ENCODE results near the gene ZMYM4. TPM values are rescaled to one million over a fixed set of nuclear protein-coding genes. Genes with fewer than 3 reads are reported as not detected.

The ZMYM4 gene
- total and polyA plus RNA-seq, 4 donors, result 9.0 to 63.8 (median 21.7) TPM

- H3K4me1 ChIP-seq (ENCODE audit: control insufficient read depth in 5 of 5, insufficient read depth in 5 of 5, low read length in 5 of 5), result peaks cover 0 to 4% (median 0%) of the 10 kb centered on the region in 5 donors
- peaks cover 10 to 21% (median 17%) of the 10 kb centered on the region in 4 donors for H3K36me3 ChIP-seq (ENCODE audit: control insufficient read depth in 4 of 4, insufficient read depth in 4 of 4, low read length in 4 of 4)
- WGBS, 2 donors, result 95 to 96% methylated on average over 4 of the region's 4 CpGs
- no peak for ATAC-seq (ENCODE audit: insufficient read depth, low FRiP score)
- no peak for DNase-seq
- no peaks in the 10 kb centered on the region for H3K27me3 ChIP-seq (ENCODE audit: control insufficient read depth in 3 of 3, insufficient read depth in 3 of 3, low read length in 2 of 3)
- no peak overlapping the region for H3K4me3 ChIP-seq
- no peaks in the 10 kb centered on the region for H3K9me3 ChIP-seq (ENCODE audit: control insufficient read depth in 4 of 4, insufficient read depth in 3 of 4, low read length in 3 of 4)
- no peak for TF ChIP-seq CTCF (IDR thresholded peaks at IDR 0.05; ENCODE audit: control extremely low read depth, extremely low read depth)
- H3K9ac ChIP-seq (ENCODE audit: insufficient read depth in 1 of 2, low read length in 2 of 2), result no peak overlapping the region
- no peak overlapping the region for H3K27ac ChIP-seq (ENCODE audit: low read depth in 1 of 2, low read length in 1 of 2)
Observed at GRCh38 chr1:35470977-35471613, 202.6 kb downstream of the ZMYM4 start.

Small RNAs within 50 kb of the gene (small RNA-seq; reads per million reads assigned to genes)
- not detected for gene RF00091 (ENCODE audit: low replicate concordance)

Other genes starting within 250 kb of the ZMYM4 start
- 10 to 100 TPM; 20.1 to 35.1 TPM for gene ZMYM6, start 236.8 kb upstream of the ZMYM4 start, total RNA-seq
- 10 to 100 TPM in 1 of 2 donors, 1 to 10 TPM in 1; 6.5 to 14.6 TPM for gene ZMYM6, start 236.8 kb upstream of the ZMYM4 start, polyA plus RNA-seq
- 10 to 100 TPM; 12.5 to 31.6 TPM for gene ZMYM1, start 189.3 kb upstream of the ZMYM4 start, total RNA-seq
- gene ZMYM1, start 189.3 kb upstream of the ZMYM4 start, polyA plus RNA-seq, result 1 to 10 TPM; 2.6 to 4.5 TPM
- gene SFPQ, start 75.6 kb upstream of the ZMYM4 start, total RNA-seq, result 100 to 1,000 TPM; 162 to 269 TPM
- 100 to 1,000 TPM; 116 to 258 TPM for gene SFPQ, start 75.6 kb upstream of the ZMYM4 start, polyA plus RNA-seq